Epidermal melanocyte (primary cell): ENCODE data around the gene BNC2.

Experiments used
- DNase-seq: peaks from one replicate; pipeline ENCODE4 v3.0.0; 2011; ENCODE audit warnings: low spot score; ENCODE audit not compliant: insufficient read length

BNC2 gene

DNA sequence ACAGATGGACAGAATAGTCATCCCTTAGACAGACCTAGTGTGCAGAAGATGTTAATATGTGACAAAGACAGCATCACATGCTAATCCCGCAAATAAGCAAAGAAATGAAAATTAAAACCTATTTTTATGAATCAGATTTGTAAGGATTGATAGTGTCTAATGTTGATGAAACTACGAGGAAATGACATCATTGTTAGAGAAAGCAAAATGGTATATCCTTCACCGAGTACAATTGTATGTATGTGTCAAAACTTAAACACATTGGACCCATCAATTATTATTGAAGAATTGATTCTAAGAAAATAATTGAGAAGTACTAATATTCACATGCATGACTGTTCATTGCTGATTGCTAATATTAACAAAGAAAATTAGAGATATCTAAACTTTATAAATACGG, 493.2 kb downstream of the BNC2 start:
- no peak for DNase-seq

DNA sequence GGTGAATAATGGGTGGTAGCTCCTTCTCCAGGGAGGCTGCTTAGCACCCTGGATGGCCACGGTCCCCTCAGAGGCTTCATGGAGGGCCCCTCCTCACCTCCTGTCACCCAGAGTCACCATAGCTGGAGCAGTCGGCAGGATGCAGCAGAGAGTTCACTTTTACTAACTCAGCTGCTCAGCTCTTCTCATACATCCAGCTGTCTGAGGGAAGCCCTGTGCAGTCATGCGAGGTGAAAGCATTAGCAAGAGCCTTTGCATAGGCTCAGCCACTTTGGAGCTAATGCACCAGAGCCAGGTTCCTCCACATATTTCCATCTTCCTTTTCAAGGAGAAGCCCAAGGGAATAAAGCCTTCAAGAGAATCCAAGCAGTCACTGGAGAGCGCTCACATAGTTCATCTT, 499.2 kb downstream of the BNC2 start:
- DNase-seq, result no peak

DNA sequence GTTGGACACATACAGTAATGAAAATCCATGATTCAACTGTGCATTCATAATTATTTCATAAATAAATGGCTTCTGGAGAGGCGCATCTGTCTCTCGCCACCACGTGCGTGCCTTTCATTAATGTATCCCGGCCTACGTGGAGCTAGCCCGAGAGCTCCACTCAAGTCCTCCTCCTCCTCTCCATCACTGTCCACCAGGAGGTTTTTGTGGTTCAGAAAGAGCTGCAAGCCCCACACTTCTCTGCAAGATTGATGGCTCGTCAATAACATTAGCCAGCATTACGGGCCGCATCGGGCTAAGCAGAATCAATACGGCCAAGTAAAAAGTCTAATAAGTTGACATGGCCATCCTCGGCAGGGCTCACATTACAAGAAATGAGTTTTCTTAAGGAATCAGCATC, 499.8 kb downstream of the BNC2 start:
- DNase-seq, result no peak

DNA sequence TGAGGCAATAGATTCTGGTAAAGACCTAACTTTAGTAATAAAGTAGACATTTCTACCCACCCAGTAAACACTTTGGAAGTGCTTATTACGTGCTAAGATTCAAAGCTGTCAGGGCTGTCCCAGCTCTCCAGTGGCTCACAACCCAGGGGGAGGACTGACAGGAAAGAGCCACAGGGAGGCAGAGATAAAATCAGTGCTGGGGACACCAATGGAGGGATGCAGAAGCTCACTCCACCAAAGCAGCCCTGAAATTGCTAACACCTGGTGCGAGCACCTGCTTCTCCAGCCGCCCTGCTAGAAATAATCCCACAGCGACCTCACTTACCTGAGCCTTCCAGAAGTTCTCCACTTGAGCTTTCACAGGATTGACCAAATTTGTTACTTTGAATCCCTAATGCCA, 501.0 kb downstream of the BNC2 start:
- no peak for DNase-seq

DNA sequence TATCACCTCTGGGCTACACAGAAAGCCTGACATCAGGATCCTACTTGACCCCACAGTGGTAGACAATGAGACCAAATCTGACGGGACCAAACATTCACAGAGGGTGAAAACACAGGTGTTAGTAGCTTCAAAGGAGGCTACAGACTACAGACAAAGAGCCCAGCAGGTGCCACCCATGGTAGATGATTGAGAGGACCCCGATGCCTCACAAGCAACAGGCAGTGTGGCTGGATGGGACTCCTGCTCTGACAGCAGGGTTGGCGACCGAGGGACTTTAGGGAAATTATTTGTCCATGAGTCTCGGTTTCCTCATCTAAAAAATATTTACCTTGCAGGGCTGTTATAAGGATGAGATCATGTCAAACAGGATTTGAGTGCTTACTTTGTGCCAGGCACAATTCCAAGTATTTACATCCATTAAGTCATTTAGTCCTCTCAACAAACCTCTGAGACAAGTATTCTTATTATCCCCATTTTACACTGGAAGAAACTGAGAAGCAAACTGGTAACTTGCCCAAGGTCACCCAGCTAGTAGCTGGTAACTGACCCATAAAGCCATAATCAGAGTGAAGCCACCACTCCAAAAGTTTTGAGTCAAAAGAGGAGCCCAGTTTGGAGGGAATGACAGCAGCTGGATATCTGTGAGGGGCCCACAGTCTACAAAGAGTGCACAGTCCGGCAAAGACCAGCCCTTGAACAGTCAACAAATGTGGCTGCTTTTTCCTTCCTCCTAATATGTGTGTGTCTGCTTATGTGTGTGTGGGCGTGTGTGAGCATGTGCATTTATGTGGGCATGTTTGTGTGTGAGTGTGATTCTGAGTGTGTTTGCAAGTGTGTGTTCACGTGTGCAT, 502.0 kb downstream of the BNC2 start:
- no peak for DNase-seq

DNA sequence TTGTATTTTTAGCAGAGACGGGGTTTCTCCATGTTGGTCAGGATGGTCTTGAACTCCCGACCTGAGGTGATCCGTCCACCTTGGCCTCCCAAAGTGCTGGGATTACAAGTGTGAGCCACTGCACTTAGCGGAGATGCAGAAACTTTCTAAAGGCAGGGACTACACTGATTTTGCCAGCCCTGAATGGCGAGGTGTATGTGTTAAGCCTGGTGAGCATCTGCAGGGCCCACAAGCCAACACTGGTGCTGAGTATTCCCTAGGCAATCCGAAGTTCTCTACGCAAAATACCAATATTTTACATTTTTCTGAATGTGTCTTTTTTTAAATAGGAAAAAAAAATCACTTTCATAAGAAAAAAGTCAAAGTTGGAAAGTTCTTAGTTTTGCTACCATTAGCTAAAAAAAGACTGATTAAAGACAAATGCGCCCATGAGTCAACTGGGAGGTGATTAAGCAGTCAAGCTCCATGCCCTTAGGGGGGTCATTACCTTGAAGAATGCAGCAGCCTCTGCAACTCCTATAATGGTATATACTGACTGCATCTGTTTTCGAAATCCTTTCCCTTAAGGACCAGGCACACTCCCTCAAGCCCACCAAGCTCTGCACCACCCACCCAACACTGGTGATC, 502.8 kb downstream of the BNC2 start:
- DNase-seq, result no peak

DNA sequence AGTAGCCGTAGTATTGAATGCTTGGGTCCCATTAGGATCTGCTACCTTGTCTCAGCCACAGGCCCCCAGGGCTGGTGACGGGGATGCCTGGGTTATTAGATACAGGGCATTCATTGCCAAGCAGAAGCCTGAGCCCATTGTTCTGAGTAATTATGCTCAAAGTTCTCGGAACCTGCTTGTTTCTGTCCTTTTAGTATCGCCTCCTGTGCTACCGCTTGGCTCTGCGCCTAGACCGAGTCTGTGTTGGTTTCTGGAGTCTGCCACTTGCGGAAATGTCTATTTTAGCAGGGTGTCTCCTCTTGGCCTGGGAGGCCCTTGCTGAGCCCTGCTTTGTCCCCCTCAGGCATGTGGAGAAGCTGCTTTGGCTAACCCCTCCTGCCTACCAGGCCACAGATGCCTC, 506.1 kb downstream of the BNC2 start:
- no peak for DNase-seq

DNA sequence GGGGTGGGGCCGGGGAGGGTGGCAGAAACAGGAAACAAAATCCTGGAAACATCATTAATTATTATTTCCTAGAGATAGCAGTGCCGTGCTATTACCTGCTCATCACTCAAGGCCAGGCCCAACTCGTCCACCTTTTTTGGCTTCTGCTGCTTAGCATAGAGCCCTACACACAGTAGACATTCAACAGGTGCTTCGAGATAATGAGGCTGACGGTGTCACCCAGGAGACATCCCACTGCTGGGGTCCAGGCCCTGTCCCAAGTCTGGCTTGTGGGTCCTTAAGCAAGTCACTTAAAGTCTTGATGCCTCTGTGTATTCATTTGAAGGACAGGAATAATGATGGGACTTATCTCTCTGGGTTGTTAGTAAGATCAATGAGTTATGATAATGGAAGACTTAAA, 506.6 kb downstream of the BNC2 start:
- DNase-seq, result no peak

DNA sequence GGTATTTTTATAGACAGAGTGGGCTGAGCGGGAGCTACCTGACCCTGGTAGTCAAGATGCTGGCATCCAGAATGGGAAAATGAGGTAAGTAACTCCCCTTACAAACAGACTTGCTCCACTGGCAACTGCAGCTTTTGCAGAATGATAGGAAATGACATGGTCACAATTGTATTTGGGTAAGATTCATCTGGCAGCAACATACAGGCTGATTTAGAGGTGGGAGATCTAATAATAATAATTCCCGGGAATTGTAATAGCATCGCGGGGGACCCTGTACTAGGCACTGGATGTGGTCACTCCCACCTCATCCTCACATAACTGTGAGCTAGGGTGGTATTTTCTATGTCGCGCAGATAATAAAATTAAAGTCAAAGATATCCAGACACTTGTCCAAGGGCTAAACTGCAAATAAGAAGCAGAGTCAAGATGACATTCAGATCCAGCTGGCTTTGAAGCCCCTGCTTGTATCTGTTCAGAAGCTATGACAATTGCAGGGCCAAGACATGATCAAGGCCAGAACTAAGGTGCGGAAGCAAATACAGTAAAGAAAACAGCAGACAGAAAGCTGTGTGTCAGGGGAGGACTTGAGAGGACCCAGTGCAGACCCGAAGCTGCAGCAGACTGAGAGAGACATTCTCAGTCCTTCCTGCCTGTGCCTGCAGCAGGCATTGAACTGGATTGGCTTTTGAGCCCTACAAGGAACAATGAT, 507.2 kb downstream of the BNC2 start:
- DNase-seq, result no peak

DNA sequence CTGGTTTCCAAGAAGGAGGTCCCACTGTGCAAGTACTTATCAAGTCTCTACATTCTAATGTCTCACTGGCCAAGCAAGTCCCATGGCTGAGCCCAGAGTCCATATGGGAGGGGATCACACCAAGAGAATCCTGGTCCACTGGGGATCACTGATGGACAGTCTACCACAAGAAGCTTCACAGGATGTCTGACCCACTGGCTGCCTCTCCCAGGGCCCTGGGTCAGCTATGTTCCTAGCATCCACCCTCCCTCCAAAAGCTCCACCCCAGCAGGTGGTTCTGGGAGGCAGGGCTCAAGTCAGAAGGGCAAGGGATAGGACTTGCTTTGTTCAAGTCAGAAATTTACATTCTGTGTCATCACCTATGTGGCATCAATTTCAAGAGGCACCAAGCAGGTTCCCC, 508.5 kb downstream of the BNC2 start:
- DNase-seq, result no peak

DNA sequence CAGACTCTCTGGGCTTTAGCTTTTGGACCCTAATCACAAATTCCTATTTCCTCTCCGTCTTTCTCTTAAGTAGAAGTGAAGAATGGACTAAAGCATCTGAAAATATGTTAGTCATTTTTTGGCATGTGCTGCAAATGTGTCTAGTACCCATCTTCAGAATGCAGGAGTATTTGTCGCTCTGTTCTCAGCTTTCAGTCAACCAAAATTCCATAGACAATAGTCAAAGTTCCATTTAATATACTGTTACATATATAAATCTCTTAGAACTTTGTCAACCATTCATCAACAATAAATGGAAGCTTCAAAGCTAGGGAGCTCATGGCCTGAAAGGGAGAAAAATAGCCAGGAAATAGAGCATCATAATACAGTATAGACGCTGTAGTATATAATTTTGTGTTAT, 509.4 kb downstream of the BNC2 start:
- DNase-seq, result no peak

DNA sequence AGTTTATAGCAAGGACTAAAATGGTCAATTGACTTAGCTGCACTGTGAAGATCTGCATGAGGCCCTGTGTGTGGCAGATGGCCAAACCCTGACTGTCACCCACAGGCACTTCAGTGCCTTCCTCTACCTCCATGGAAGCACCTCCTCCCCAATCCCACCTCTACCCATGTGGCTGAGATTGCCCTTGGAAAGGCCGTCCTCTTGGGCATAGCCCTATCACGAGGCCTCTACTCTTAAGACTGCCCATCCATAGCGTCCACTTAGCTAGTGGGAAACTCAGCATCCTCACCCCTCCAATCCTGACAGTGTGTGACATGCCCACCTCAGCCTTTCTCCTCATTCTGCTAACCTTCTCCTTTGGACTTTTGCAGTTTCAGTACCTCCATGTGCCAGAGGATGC, 510.2 kb downstream of the BNC2 start:
- no peak for DNase-seq
